Esophagus muscularis mucosa (tissue), 3 donors: ENCODE data around the gene CCDC146.

Experiments used
- POLR2AphosphoS5 ChIP-seq, 2 donors: sonication (generic); formaldehyde crosslinking; IDR thresholded peaks; one replicate each; pipeline ENCODE4 v1.6.1; 2017; ENCODE audit warnings: antibody characterized with exemption in 2 of 2
- TF ChIP-seq, protein P1 (sequence below), 3 experiments: fragments of 200-600 bp in 2 of 3; fragments of 450-650 bp in 1 of 3; sonication (generic) in 2 of 3; IDR thresholded peaks; one replicate each; pipeline ENCODE4 v1.5.1; 2017 to 2019; ENCODE audit warnings: antibody characterized with exemption in 3 of 3, mild to moderate bottlenecking in 2 of 3, moderate library complexity in 1 of 3

DNA sequence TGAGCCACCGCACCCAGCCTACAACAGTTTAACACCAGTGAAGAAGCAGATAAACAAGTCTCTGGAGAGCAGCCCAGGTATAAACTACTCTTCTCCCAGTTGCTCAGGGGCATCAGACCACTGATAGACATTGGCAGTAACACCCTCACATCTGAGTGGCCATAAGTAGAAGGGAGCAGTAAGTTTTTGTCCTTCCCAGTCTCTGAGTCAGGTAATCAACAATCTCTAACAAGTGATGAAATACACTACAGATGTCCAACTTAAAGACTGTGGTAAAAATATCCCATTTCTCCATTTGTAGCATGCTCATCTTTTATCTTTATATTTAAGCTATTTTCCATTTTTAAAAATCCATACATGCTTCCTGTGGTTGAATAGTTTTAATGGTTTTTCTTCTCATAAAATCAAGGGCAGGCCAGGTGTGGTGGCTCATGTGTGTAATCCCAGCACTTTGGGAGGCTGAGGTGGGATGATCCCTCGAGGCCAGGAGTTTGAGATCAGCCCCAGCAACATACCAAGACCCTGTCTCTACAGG, 215.1 kb downstream of the CCDC146 start:
- TF ChIP-seq, protein P1, sequence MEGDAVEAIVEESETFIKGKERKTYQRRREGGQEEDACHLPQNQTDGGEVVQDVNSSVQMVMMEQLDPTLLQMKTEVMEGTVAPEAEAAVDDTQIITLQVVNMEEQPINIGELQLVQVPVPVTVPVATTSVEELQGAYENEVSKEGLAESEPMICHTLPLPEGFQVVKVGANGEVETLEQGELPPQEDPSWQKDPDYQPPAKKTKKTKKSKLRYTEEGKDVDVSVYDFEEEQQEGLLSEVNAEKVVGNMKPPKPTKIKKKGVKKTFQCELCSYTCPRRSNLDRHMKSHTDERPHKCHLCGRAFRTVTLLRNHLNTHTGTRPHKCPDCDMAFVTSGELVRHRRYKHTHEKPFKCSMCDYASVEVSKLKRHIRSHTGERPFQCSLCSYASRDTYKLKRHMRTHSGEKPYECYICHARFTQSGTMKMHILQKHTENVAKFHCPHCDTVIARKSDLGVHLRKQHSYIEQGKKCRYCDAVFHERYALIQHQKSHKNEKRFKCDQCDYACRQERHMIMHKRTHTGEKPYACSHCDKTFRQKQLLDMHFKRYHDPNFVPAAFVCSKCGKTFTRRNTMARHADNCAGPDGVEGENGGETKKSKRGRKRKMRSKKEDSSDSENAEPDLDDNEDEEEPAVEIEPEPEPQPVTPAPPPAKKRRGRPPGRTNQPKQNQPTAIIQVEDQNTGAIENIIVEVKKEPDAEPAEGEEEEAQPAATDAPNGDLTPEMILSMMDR (IDR thresholded peaks at IDR 0.05), result no peak
- no peak for TF ChIP-seq POLR2AphosphoS5 (IDR thresholded peaks at IDR 0.05)
